HG03139 (cell line): ENCODE measurements around the gene ACTN2.
A peak's percentile ranks its signal among the peaks of the same experiment; 100 is the strongest.
"Not testable (repeated sequence)": the region's sequence is repeated elsewhere in the genome, so short reads cannot be mapped to it uniquely, and the experiment has no call there.

ENCODE experiments used
- ATAC-seq: cut with Tn5 transposase; IDR thresholded peaks from one replicate; pipeline ENCODE4 v1.9.1; 2021; ENCODE audit not compliant: unreplicated experiment

The ACTN2 gene

GRCh38 chr1:236685917-236686814 is at the start of gene ACTN2:
Gene ACTN2, plus strand, starts transcription at chr1:236686499. Its CDS starts 175 bp downstream, at chr1:236686674.
- ATAC-seq, result peak; percentile 97

GRCh38 chr1:236638945-236639344 is 47.4 kb upstream of the ACTN2 start:
- ATAC-seq, result no peak

GRCh38 chr1:236639686-236640085 is 46.6 kb upstream of the ACTN2 start:
- ATAC-seq, result no peak

- ATAC-seq, result no peak
Observed at GRCh38 chr1:236642763-236643162, 43.5 kb upstream of the ACTN2 start.

- no peak for ATAC-seq
Observed at GRCh38 chr1:236645016-236645680, 41.2 kb upstream of the ACTN2 start.

- ATAC-seq, result no peak
Observed at GRCh38 chr1:236654511-236654910, 31.8 kb upstream of the ACTN2 start.

GRCh38 chr1:236654957-236655356 is 31.3 kb upstream of the ACTN2 start:
- no peak for ATAC-seq

GRCh38 chr1:236657398-236657797 is 28.9 kb upstream of the ACTN2 start:
- ATAC-seq, result no peak

- no peak for ATAC-seq
Observed at GRCh38 chr1:236659792-236660587, 26.3 kb upstream of the ACTN2 start.

GRCh38 chr1:236663934-236664333 is 22.4 kb upstream of the ACTN2 start:
- ATAC-seq, result no peak

GRCh38 chr1:236668909-236669308 is 17.4 kb upstream of the ACTN2 start:
- ATAC-seq, result not testable (repeated sequence)

- no peak for ATAC-seq
Observed at GRCh38 chr1:236670060-236670459, 16.2 kb upstream of the ACTN2 start.

- no peak for ATAC-seq
Observed at GRCh38 chr1:236673289-236673919, 12.9 kb upstream of the ACTN2 start.

- ATAC-seq, result no peak
Observed at GRCh38 chr1:236677641-236678235, 8.6 kb upstream of the ACTN2 start.

- ATAC-seq, result no peak
Observed at GRCh38 chr1:236681219-236681618, 5.1 kb upstream of the ACTN2 start.

- ATAC-seq, result no peak
Observed at GRCh38 chr1:236685205-236685916, 938 bp upstream of the ACTN2 start.

- ATAC-seq, result no peak
Observed at GRCh38 chr1:236686815-236687160, 489 bp downstream of the ACTN2 start.

- no peak for ATAC-seq
Observed at GRCh38 chr1:236687273-236687672, 974 bp downstream of the ACTN2 start.

GRCh38 chr1:236688705-236689104 is 2.4 kb downstream of the ACTN2 start:
- no peak for ATAC-seq
